Mesendoderm (in vitro differentiated cells): ENCODE data around the gene PRR18.

ENCODE experiments used
- DNase-seq: peaks from one replicate; pipeline ENCODE4 v3.0.0; 2013
- H2AK5ac ChIP-seq: 2 replicates; pipeline ENCODE4 v1.6.1; 2013; ENCODE audit warnings: low read length, inconsistent platforms
- H2BK120ac ChIP-seq: 2 replicates; pipeline ENCODE4 v1.6.1; 2013; ENCODE audit warnings: low read depth, mild to moderate bottlenecking, low read length, moderate library complexity, mixed read lengths
- H2BK15ac ChIP-seq: replicated peaks from 2 replicates; pipeline ENCODE4 v1.6.1; 2013; ENCODE audit warnings: low read depth, mild to moderate bottlenecking, moderate library complexity
- H2BK5ac ChIP-seq: 2 replicates; pipeline ENCODE4 v1.6.1; 2013; ENCODE audit warnings: low read length, inconsistent platforms
- H3K18ac ChIP-seq: 2 replicates; pipeline ENCODE4 v1.6.1; 2013; ENCODE audit warnings: mild to moderate bottlenecking, low read length, mixed read lengths
- H3K23ac ChIP-seq: one replicate; pipeline ENCODE4 v1.6.1; 2013; ENCODE audit warnings: low read length
- H3K27ac ChIP-seq: 2 replicates; pipeline ENCODE4 v1.5.1; 2013; ENCODE audit warnings: low read depth, mild to moderate bottlenecking, inconsistent platforms, low read length, moderate library complexity
- H3K27me3 ChIP-seq: 2 replicates; pipeline ENCODE4 v1.6.1; 2013; ENCODE audit warnings: low read length, control low read depth, mild to moderate bottlenecking, inconsistent platforms; ENCODE audit not compliant: insufficient read depth, poor library complexity
- H3K36me3 ChIP-seq: 2 replicates; pipeline ENCODE4 v1.6.1; 2013; ENCODE audit warnings: low read length, inconsistent platforms; ENCODE audit not compliant: control insufficient read depth, insufficient read depth
- H3K4ac ChIP-seq: one replicate; pipeline ENCODE4 v1.6.1; 2013; ENCODE audit warnings: low read depth, mild to moderate bottlenecking, low read length, moderate library complexity
- H3K4me1 ChIP-seq: 2 replicates; pipeline ENCODE4 v1.6.1; 2013; ENCODE audit warnings: low read depth, low read length, inconsistent platforms; ENCODE audit not compliant: control insufficient read depth
- H3K4me2 ChIP-seq: 2 replicates; pipeline ENCODE4 v1.6.1; 2013; ENCODE audit warnings: low read length
- H3K4me3 ChIP-seq: 2 replicates; pipeline ENCODE4 v1.5.1; 2013; ENCODE audit warnings: mild to moderate bottlenecking, low read length
- H3K56ac ChIP-seq: one replicate; pipeline ENCODE4 v1.6.1; 2013; ENCODE audit warnings: low read length
- H3K79me1 ChIP-seq: 2 replicates; pipeline ENCODE4 v1.6.1; 2013; ENCODE audit warnings: low read length, inconsistent platforms
- H3K79me2 ChIP-seq: 2 replicates; pipeline ENCODE4 v1.6.1; 2013; ENCODE audit warnings: mild to moderate bottlenecking, low read length; ENCODE audit not compliant: control insufficient read depth, insufficient read depth
- H3K9ac ChIP-seq: 2 replicates; pipeline ENCODE4 v1.6.1; 2013; ENCODE audit warnings: low read length, inconsistent platforms
- H4K5ac ChIP-seq: one replicate; pipeline ENCODE4 v1.6.1; 2013; ENCODE audit warnings: low read length
- H4K8ac ChIP-seq: one replicate; pipeline ENCODE4 v1.6.1; 2013; ENCODE audit warnings: low read depth, mild to moderate bottlenecking, control low read depth, low read length, moderate library complexity
- WGBS: extraction: QIAGEN DNeasy Blood & Tissue Kit; methylation state at CpG from one replicate; pipeline ENCODE4 v1.1.7; 2013; ENCODE audit warnings: low lambda C conversion rate, missing lambda C conversion rate; ENCODE audit not compliant: insufficient coverage; ENCODE audit errors: extremely low coverage; 5-methylcytosine and 5-hydroxymethylcytosine counted together

Gene PRR18

DNA sequence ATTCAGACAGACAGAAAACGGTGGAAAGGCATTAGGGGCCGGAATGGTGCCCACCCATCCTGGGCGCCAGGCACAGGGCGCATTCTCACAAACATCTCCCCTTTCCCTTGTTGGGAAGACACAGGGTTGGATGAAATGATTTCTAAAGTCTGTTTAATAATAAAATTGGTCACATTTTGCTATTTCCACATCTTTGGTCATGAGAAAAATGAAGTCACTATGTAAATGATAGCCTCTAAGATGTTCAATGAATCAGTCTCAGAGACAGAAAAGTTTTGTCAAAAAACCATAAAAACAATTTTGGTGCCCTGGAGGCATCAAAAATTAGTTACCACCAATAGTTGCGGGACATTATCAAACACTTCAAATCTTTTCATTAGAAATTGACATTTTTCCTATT is 40.7 kb downstream of the PRR18 start:
- no CpG with 5 or more reads among the region's 5 CpGs for WGBS
- Histone ChIP-seq H3K27me3 (no peaks in the 10 kb centered on the region), H3K56ac (no peak overlapping the region)

DNA sequence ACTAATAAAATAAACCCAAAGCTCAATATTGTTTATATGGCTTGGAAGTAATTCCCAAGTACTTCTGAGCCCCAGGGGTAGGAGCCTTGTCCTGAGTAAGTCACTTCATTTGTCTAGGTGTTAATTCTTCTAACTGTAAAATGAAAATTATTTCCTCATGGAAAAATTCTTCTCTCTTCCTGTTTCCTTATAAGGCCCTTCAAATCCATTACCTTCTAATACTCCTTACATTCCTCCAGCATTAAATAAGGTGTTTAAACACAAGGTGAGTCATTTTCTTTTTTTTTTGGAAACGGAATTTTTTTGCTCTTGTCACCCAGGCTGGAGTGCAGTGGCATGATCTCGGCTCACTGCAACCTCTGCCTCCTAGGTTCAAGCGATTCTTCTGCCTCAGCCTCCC is 41.9 kb downstream of the PRR18 start:
- H3K18ac ChIP-seq: no peak overlapping the region
- H3K27me3 ChIP-seq: no peaks in the 10 kb centered on the region
- no peak overlapping the region for H3K56ac ChIP-seq
- H3K79me2 ChIP-seq: no peaks in the 10 kb centered on the region
- no peak overlapping the region for H3K4me3 ChIP-seq
- no peak overlapping the region for H2AK5ac ChIP-seq
- H3K79me1 ChIP-seq: no peaks in the 10 kb centered on the region
- H4K8ac ChIP-seq: no peak overlapping the region
- H3K23ac ChIP-seq: no peak overlapping the region
- H3K36me3 ChIP-seq: no peaks in the 10 kb centered on the region
- no peak overlapping the region for H2BK5ac ChIP-seq
- WGBS: no CpG with 5 or more reads among the region's 3 CpGs
- no peak overlapping the region for H3K9ac ChIP-seq
- no peak overlapping the region for H2BK120ac ChIP-seq
- DNase-seq: peak; percentile 76
- no peak overlapping the region for H3K27ac ChIP-seq
- H3K4me2 ChIP-seq: no peak overlapping the region
- H3K4me1 ChIP-seq: peaks cover 4% of the 10 kb centered on the region
- no peak overlapping the region for H4K5ac ChIP-seq
- H2BK15ac ChIP-seq: no peak overlapping the region
- no peak overlapping the region for H3K4ac ChIP-seq

More for the DNA sequence above, 40.7 kb downstream of the PRR18 start:
- H3K18ac ChIP-seq: peak overlapping the region; percentile 88
- H3K4me2 ChIP-seq: no peak overlapping the region
- no peak for DNase-seq
- H2AK5ac ChIP-seq: no peak overlapping the region
- no peaks in the 10 kb centered on the region for H3K79me2 ChIP-seq
- no peak overlapping the region for H2BK5ac ChIP-seq
- H3K4me3 ChIP-seq: no peak overlapping the region
- H4K8ac ChIP-seq: no peak overlapping the region
- no peaks in the 10 kb centered on the region for H3K36me3 ChIP-seq
- H3K23ac ChIP-seq: no peak overlapping the region
- no peak overlapping the region for H2BK120ac ChIP-seq
- no peaks in the 10 kb centered on the region for H3K79me1 ChIP-seq
- peaks cover 4% of the 10 kb centered on the region for H3K4me1 ChIP-seq
- no peak overlapping the region for H3K9ac ChIP-seq
- H4K5ac ChIP-seq: no peak overlapping the region
- peak overlapping the region; percentile 37 for H2BK15ac ChIP-seq
- H3K27ac ChIP-seq: peak overlapping the region; percentile 50
- H3K4ac ChIP-seq: no peak overlapping the region

DNA sequence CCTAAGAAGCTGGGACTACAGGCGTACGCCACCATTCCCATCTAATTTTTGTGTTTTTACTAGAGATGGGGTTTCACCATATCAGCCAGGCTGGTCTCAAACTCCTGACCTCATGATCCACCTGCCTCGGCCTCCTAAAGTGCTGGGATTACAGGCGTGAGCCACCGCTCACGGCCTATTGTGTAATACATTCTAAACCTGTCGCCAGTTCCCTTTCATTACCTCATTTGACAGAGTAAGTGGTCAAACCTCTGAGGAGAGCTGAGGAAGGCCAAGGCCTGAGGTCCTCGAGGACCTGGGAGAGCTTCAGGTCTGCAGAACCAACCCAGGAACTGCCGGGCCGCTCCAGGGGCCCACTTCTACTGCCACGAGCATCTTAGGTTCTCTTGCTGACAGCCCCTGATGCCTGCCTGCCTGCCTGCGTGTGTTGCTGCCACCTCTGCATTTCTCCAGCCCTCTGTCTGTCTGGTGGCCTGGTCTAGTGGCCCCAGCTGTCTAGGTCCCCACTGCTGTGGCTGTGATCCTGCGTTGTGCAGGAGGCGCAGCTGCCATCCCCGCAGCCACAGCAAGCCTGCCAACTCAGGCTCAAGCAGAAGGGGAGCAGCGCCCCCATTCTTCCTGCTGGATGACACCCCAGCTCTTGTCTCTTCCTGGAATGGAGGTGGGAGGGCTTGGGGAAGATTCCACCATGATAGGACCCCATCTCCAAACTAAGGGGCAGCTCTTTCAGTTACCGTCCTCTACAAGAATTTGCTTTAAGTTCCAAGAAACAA is 45.3 kb downstream of the PRR18 start:
- no peak overlapping the region for H3K27ac ChIP-seq
- H2AK5ac ChIP-seq: no peak overlapping the region
- H3K4me1 ChIP-seq: no peaks in the 10 kb centered on the region
- H3K4me2 ChIP-seq: no peak overlapping the region
- no peak overlapping the region for H4K8ac ChIP-seq
- H2BK120ac ChIP-seq: no peak overlapping the region
- no peak overlapping the region for H2BK5ac ChIP-seq
- WGBS: no CpG with 5 or more reads among the region's 17 CpGs
- no peaks in the 10 kb centered on the region for H3K27me3 ChIP-seq
- no peaks in the 10 kb centered on the region for H3K36me3 ChIP-seq
- H3K23ac ChIP-seq: no peak overlapping the region
- no peak overlapping the region for H3K56ac ChIP-seq
- H3K79me2 ChIP-seq: no peaks in the 10 kb centered on the region
- H4K5ac ChIP-seq: no peak overlapping the region
- DNase-seq: no peak
- H3K18ac ChIP-seq: no peak overlapping the region
- H3K9ac ChIP-seq: no peak overlapping the region
- no peak overlapping the region for H3K4ac ChIP-seq
- no peak overlapping the region for H3K4me3 ChIP-seq
- H3K79me1 ChIP-seq: no peaks in the 10 kb centered on the region
- no peak overlapping the region for H2BK15ac ChIP-seq

DNA sequence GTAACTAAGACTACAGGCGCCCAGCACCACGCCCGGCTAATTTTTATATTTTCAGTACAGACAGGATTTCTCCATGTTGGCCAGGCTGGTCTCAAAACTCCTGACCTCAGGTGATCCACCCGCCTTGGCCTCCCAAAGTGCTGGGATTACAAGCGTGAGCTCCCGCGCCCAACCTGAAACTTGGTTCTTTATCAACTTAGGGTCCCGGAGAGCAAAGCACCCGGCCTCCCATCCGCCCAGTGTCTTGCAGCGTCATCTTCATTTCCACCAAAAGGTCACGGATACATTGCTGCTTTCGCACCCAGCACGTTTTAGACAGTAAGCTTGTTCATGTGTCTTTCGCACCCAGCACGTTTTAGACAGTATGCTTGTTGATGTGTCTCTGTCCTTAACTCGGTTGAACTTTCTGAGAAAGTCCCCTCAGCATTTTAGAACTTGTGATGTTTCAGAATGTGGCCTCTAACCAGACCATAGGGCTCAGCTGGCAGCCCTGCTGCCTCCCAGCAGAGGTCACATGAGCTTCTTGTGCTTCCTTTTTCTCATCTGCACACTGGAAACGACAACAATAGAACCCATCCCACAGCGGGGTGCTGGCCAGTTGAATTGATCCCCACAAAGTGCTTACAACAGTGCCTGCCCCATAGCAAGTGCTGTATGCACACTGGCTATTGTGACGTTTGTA is 48.8 kb downstream of the PRR18 start:
- no CpG with 5 or more reads among the region's 20 CpGs for WGBS
- H2AK5ac ChIP-seq: no peak overlapping the region
- H4K8ac ChIP-seq: no peak overlapping the region
- H2BK5ac ChIP-seq: no peak overlapping the region
- no peak overlapping the region for H2BK120ac ChIP-seq
- no peak overlapping the region for H3K4me2 ChIP-seq
- DNase-seq: no peak
- H3K56ac ChIP-seq: no peak overlapping the region
- H3K27ac ChIP-seq: no peak overlapping the region
- no peaks in the 10 kb centered on the region for H3K36me3 ChIP-seq
- no peak overlapping the region for H4K5ac ChIP-seq
- H3K79me1 ChIP-seq: no peaks in the 10 kb centered on the region
- no peaks in the 10 kb centered on the region for H3K79me2 ChIP-seq
- no peak overlapping the region for H3K18ac ChIP-seq
- H3K4me3 ChIP-seq: no peak overlapping the region
- H3K23ac ChIP-seq: no peak overlapping the region
- H3K27me3 ChIP-seq: no peaks in the 10 kb centered on the region
- H3K4me1 ChIP-seq: no peaks in the 10 kb centered on the region
- H2BK15ac ChIP-seq: no peak overlapping the region
- H3K9ac ChIP-seq: no peak overlapping the region
- H3K4ac ChIP-seq: no peak overlapping the region

DNA sequence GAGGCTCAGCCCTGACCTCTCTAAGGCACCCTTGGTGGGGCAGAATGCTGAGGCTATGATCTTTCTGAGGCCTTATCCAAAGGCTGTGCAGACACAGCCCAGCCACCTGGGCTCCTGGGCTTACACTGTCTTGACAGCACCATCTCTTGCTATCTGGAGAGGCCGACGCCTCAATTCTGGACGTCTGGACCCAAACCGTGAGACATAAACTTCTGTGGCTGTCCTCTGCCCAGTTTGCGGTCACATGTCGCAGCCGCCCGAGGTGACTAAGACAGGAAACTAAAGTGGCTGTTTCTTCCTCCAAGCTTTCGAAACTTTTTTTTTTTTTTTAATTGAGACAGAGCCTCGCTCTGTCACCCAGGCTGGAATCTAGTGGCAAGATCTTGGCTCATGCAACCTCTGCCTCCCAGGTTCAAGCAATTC is 49.3 kb downstream of the PRR18 start:
- Histone ChIP-seq H3K79me2 (no peaks in the 10 kb centered on the region), H3K36me3 (no peaks in the 10 kb centered on the region), H3K4me3 (no peak overlapping the region), H3K4me1 (no peaks in the 10 kb centered on the region), H2BK120ac (no peak overlapping the region), H3K23ac (no peak overlapping the region), H4K5ac (no peak overlapping the region), H3K9ac (no peak overlapping the region), H3K4ac (no peak overlapping the region), H3K79me1 (no peaks in the 10 kb centered on the region), H4K8ac (no peak overlapping the region), H3K4me2 (no peak overlapping the region), H2AK5ac (no peak overlapping the region), H3K18ac (no peak overlapping the region), H3K56ac (no peak overlapping the region), H2BK5ac (no peak overlapping the region), H3K27me3 (no peaks in the 10 kb centered on the region), H2BK15ac (no peak overlapping the region), H3K27ac (no peak overlapping the region)
- WGBS: no CpG with 5 or more reads among the region's 10 CpGs
- no peak for DNase-seq
